Kidney capillary endothelial cell (primary cell): ENCODE measurements around the gene PMPCA.

Experiments used
- DNase-seq: peaks from one replicate; pipeline ENCODE4 v3.0.0-alpha.2; 2018; ENCODE audit warnings: low spot score

PMPCA gene

GRCh38 chr9:136436055-136436634, 25.7 kb downstream of the PMPCA start:
- DNase-seq: no peak

DNA sequence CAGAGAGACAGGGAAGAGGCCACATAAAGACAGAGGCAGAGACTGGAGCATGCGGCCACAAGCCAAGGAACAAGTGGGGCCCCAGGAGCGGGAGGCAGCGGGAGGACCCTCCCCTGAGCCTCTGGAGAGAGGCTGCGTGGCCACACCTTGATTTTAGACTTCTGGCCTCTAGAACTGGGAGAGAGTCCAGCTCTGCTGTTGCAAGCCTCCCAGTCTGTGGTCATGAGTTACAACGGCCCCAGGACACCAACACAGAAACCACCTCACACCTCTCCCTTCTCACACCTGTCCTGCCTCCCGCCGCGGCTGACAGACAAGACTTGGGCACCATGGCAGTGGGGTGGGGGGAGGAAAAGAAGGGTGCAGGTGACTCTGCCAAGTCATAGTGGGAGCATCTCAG, 27.0 kb downstream of the PMPCA start:
- no peak for DNase-seq

- DNase-seq: no peak
Observed at GRCh38 chr9:136437839-136438547, 27.5 kb downstream of the PMPCA start.

DNA sequence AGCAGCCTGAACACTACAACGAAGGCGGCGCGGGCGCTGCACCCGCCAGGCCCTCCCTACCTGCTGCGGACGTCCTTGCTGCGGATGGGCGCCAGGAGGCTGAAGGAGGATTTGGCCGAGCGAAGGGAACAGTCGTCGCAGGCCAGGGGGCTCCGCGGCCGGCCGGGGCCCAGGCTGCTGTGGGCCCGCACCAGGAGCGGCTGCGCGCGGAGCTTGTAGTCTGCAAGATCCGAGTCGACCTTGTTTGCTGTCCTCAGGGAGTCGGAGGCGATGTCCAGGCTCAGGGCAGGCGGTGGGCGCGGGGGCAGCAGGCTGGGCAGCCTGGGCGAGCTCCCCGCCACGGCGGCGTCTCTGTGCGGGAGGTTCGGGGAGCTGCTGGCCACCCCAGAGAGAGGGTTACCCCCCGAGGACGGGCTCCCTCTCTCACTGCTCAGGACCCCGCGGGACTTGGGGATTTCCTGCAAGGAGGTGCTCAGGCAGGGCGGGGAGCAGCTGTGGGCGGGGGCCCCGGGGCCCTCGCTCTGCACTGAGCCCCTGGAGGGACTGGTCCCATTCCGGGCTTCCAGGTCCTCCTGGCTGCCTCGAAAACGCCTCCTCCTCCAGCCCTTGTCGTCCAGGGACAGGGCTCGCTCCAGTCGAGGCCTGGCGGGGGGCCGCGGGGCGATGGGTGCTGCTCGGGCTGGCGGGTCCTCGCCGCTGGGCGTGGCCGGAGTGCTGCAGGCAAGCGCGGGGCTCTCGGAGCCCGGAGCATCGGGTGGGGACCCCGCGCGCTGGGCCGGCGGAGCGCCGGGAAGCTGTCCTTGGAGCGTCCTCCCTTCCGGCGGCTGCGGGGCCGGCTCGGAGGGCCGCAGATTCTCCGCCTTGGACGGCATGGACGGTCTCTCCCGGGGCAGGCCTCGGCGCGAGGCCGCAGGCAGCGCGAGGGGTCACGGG, 28.4 kb downstream of the PMPCA start:
- no peak for DNase-seq

- peak; percentile 46 for DNase-seq
Observed at GRCh38 chr9:136439481-136440408, 29.3 kb downstream of the PMPCA start, which contains the start of gene INPP5E. TSS of gene INPP5E (minus strand) at chr9:136439845. CDS start at chr9:136439419, 426 bp downstream.

DNA sequence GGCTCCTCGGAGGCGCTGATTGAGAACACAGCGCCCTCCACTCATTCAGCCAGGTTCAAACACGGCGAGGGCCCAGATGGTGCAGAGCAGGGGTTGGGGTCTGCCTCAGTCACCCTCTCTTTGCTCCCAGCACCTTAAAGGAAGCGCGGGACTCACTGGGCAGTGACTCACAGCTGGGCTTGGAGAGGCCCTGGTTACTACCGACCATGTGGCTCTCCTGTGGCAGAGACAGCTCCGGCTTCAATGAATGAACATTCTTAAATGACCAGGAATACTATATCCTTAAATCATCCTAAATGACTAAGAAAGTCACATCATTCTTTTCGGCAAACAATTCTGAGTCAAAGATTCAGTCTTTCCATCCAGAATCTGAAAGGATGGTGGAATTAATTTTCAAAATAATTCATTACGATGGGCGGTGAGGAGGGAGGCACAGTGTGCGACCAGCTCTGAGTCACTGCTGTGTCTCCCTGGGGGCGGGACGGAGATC, 30.8 kb downstream of the PMPCA start:
- DNase-seq: no peak

DNA sequence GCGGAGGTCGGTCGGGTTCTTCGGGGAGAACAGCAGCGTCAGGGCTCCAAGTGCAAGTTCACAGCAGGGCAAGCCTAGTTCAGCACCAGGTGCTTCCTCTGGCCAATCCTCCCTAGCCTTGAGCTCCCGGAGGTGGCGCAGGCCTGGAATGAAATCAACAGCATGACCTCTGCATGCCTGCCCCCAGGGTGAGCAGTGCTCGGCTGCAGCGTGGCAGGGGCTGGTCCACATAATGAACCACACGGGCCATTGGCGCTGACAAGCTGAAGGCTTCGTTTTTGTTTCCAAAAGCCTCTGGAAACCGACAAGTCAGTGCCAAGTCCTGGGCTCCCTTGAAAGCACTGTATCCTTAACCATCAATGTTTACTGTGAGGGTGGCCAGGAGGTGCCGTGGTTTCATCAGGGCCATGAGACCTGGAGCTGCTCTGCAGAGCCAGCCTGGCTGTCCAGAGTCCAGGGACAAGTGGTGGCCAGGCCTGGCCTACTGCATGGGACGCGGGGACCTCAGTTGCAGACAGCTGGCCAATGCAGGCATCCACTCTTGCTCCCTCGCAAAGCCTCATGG, 31.3 kb downstream of the PMPCA start:
- no peak for DNase-seq

GRCh38 chr9:136442265-136442664, 31.8 kb downstream of the PMPCA start:
- no peak for DNase-seq

DNA sequence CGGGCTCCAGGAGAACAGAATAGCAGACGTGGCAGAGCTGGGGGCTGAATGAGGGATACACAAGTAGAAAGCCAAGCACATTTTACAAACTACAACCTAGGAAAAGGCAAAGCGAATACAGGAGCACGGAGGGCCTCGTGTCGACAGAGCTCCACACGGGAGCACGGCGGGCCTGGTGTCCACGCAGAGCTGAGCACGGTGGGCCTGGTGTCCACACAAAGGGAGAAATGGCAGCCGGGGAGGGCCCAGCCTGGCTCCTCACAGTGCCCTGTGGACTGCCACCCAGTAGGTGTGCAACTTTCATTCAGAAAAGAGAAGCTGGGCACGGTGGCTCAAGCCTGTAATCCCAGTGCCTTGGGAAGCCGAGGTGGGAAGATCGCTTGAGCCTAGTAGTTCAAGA, 32.6 kb downstream of the PMPCA start:
- DNase-seq: no peak

DNA sequence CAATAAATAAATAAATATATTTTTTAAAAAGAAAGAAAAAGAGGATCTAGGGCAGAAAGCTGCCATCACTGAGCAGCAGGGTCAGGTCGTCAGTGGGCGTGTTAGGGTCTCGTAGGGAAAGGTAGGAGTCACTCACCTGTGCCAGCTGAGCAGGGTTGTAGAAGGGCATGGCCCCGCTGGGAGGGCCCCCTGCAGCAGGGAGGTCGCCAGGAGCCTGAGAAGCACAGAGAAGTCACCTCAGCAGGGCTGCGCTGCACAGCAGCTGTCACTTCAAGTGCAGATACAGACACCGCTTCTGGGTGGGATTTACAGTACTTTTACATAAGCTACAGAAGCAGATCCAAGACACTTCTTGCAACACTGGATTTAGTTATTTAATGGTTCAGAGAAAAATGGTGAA, 33.2 kb downstream of the PMPCA start:
- no peak for DNase-seq

GRCh38 chr9:136444102-136444501, 33.6 kb downstream of the PMPCA start:
- no peak for DNase-seq

GRCh38 chr9:136445799-136446198, 35.3 kb downstream of the PMPCA start:
- no peak for DNase-seq

GRCh38 chr9:136447173-136447778, 36.8 kb downstream of the PMPCA start:
- DNase-seq: no peak

- no peak for DNase-seq
Observed at GRCh38 chr9:136448655-136449054, 38.2 kb downstream of the PMPCA start.

DNA sequence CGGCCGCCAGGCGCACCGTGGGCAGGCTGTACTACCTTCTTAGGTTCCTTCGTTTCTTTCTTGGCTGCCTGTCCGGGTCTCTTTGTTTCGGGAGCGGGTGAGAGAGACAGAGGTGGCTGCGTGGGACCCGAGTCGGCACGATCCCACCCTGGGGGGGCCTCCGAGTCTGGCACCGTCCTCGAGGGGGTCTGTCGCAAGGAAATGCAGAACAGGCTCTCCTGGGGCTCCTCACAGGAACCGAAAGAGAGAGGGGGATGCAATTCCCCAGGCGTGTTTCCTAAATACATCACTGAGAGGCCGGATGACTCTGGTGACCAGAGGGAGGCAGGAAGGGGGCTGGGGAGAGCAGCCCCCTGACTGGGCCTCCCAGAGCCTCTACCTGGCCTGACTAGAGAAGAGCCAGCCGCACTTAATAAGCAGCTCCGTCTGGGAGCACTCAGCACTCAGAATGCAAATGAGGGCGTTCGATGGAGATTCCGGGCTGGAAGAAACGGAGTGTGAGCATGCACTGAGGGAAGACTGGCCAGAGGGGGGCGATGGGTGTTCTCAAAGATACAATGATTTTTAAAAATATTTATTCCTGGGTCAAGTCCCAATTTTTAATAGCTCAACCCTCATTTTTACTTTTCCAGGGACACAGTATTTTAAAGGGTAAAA, 40.9 kb downstream of the PMPCA start:
- DNase-seq: no peak

- DNase-seq: no peak
Observed at GRCh38 chr9:136453326-136453725, 42.9 kb downstream of the PMPCA start.

- no peak for DNase-seq
Observed at GRCh38 chr9:136454026-136454796, 43.8 kb downstream of the PMPCA start.

DNA sequence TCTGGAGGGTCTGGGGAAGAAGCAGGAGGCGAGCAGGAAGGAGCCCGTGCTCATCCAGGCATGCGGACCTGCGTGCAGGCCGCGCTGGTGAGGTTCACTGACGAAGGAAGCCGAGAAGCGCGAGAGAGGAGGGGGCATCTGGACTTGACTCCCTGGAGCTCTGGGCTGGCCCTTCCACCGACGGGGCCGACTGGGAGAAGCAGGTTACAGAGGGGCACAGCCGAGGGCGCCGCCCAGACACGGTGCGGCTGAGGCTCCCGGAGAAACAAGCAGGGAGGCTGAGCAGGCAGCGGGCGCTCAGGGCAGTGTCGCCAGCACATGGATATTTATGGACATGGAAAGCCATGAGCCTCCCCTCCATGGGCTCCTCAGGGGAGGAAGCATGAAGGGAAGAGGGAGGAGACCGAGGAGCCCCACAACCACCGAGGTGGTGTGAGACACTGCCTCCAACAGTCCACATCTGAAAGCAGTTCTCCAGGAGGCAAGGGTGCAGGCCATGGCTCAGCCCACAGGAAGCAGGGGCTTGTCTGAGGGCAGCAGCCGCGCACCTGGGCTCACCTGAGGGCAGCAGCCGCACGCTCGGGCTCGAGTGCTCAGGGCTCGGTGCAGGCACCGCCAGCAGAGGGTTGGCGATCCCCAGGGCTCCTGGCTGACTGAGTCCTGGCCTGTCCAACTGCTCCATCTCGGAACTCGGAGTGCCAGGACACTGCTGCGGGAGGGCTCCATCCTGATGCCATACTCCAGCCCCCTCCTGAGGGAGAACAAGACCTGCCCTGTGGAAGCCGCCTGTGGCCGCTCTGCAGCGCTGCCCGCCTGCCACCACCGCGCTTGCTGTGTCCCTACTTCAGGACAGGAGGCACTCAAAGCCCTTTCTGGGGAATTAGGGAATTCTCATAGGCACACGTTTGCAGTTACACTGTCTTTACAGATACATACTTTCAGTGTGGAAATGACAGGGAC, 44.9 kb downstream of the PMPCA start:
- no peak for DNase-seq
